KMS-11 (cell line): ENCODE measurements around the gene REXO1.

Experiments used
- H2AFZ ChIP-seq: fragments of 200-600 bp; sonication (generic); 2 replicates; pipeline ENCODE4 v1.6.1; 2016; ENCODE audit warnings: antibody characterized with exemption, mixed run types, low read depth
- H3K27ac ChIP-seq: fragments of 200-600 bp; sonication (generic); 2 replicates; pipeline ENCODE4 v1.6.1; 2016; ENCODE audit warnings: mild to moderate bottlenecking, mixed run types
- H3K27me3 ChIP-seq: fragments of 200-600 bp; sonication (generic); 2 replicates; pipeline ENCODE4 v1.6.1; 2017; ENCODE audit warnings: mild to moderate bottlenecking, low read depth, mixed run types, moderate library complexity; ENCODE audit not compliant: insufficient read depth
- H3K36me3 ChIP-seq: fragments of 200-600 bp; sonication (generic); 2 replicates; pipeline ENCODE4 v1.6.1; 2017; ENCODE audit warnings: mild to moderate bottlenecking, mixed run types; ENCODE audit not compliant: insufficient read depth
- H3K4me1 ChIP-seq: fragments of 200-600 bp; sonication (generic); 2 replicates; pipeline ENCODE4 v1.6.1; 2016; ENCODE audit warnings: mild to moderate bottlenecking, low read depth, mixed run types; ENCODE audit not compliant: poor library complexity, severe bottlenecking
- H3K4me2 ChIP-seq: fragments of 200-600 bp; sonication (generic); 2 replicates; pipeline ENCODE4 v1.7.0; 2016; ENCODE audit warnings: mild to moderate bottlenecking, mixed run types
- H3K4me3 ChIP-seq: fragments of 200-600 bp; sonication (generic); IDR thresholded peaks from 2 replicates; pipeline ENCODE4 v1.6.1; 2017; ENCODE audit warnings: low read depth, low read length, mixed read lengths; ENCODE audit not compliant: insufficient read depth
- H3K79me2 ChIP-seq: fragments of 200-600 bp; sonication (generic); 2 replicates; pipeline ENCODE4 v1.6.1; 2016; ENCODE audit warnings: low read depth, mixed run types; ENCODE audit not compliant: insufficient read depth
- H3K9ac ChIP-seq: fragments of 200-600 bp; sonication (generic); 2 replicates; pipeline ENCODE4 v1.6.1; 2016; ENCODE audit warnings: mild to moderate bottlenecking, mixed run types
- H4K20me1 ChIP-seq: fragments of 200-600 bp; sonication (generic); 2 replicates; pipeline ENCODE4 v1.6.1; 2016; ENCODE audit warnings: mild to moderate bottlenecking, mixed run types; ENCODE audit not compliant: insufficient read depth
- CTCF ChIP-seq: fragments of 200-600 bp; sonication (generic); conservative IDR thresholded peaks from 2 replicates; pipeline ENCODE4 v1.6.1; 2017; ENCODE audit warnings: low read depth, mild to moderate bottlenecking, antibody characterized with exemption, low read length, moderate library complexity, mixed read lengths

Gene REXO1

GRCh38 chr19:1854542-1855039 is 6.3 kb upstream of the REXO1 start:
- H3K4me3 ChIP-seq = no peak overlapping the region
- peaks cover 38% of the 10 kb centered on the region for H3K4me1 ChIP-seq
- H3K9ac ChIP-seq = no peak overlapping the region
- peaks cover 35% of the 10 kb centered on the region for H3K79me2 ChIP-seq
- no peak overlapping the region for H2AFZ ChIP-seq
- H3K36me3 ChIP-seq = no peaks in the 10 kb centered on the region
- no peaks in the 10 kb centered on the region for H3K27me3 ChIP-seq
- peak overlapping the region; percentile 77 for H3K4me2 ChIP-seq
- TF ChIP-seq CTCF = no peak
- H4K20me1 ChIP-seq = no peaks in the 10 kb centered on the region
- H3K27ac ChIP-seq = no peak overlapping the region; the same call in 1 of the 2 replicates

GRCh38 chr19:1854039-1854541 is 5.8 kb upstream of the REXO1 start:
- H3K27me3 ChIP-seq = no peaks in the 10 kb centered on the region
- peaks cover 30% of the 10 kb centered on the region for H3K79me2 ChIP-seq
- peaks cover 39% of the 10 kb centered on the region for H3K4me1 ChIP-seq
- no peak overlapping the region for H3K27ac ChIP-seq
- H3K4me2 ChIP-seq = no peak overlapping the region
- H3K9ac ChIP-seq = no peak overlapping the region
- no peaks in the 10 kb centered on the region for H3K36me3 ChIP-seq
- TF ChIP-seq CTCF = no peak
- no peak overlapping the region for H3K4me3 ChIP-seq
- H2AFZ ChIP-seq = no peak overlapping the region
- H4K20me1 ChIP-seq = 0 out of 2 replicates have a peak, but pooled peaks cover 2% of the 10 kb centered on the region

DNA sequence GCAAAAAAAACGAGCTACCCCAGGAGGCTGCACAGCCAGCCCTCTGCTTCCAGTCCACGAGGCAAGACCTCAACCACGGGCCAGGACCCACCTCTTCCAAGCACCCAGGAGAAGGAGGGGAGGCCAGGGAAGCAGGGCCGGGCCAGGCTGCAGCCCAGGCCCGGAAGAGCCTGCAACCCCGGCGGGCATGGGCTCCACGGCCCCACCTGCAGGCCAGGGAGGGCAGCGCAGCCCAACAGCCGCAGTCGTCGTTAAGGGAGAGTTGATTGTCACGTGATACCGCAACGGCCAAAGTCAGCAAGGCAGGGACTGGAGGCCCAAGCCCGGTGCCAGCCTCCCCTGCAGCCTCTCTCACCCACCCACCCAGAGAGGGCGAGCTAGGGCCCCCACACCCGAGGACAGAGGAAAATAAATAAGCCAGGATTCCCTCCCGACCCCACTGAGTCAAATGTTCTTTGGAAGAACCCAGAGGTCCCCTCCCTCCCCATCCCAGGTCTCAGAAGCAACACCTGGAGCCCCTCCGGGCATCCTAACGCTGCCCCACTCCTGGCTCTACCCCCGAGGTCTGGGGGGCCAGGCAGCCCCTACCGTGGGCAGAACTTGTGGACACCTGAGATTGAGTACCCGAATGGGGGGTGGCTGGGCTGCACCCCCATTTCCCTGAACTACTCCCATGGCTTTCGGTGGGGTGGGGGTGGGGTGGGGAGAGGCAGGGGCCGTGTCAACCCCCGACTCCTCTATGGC is 5.2 kb upstream of the REXO1 start:
- Histone ChIP-seq H3K9ac (peak overlapping the region; percentile 30; the same call in 1 of the 2 replicates), H3K27ac (peak overlapping the region; percentile 55), H3K36me3 (no peaks in the 10 kb centered on the region), H3K4me1 (peaks cover 43% of the 10 kb centered on the region), H3K27me3 (no peaks in the 10 kb centered on the region), H4K20me1 (0 out of 2 replicates have a peak, but pooled peaks cover 5% of the 10 kb centered on the region), H3K79me2 (peaks cover 25% of the 10 kb centered on the region), H2AFZ (no peak overlapping the region), H3K4me3 (no peak overlapping the region), H3K4me2 (peak overlapping the region; percentile 59; the same call in 1 of the 2 replicates)
- TF ChIP-seq CTCF = peak; percentile 83

DNA sequence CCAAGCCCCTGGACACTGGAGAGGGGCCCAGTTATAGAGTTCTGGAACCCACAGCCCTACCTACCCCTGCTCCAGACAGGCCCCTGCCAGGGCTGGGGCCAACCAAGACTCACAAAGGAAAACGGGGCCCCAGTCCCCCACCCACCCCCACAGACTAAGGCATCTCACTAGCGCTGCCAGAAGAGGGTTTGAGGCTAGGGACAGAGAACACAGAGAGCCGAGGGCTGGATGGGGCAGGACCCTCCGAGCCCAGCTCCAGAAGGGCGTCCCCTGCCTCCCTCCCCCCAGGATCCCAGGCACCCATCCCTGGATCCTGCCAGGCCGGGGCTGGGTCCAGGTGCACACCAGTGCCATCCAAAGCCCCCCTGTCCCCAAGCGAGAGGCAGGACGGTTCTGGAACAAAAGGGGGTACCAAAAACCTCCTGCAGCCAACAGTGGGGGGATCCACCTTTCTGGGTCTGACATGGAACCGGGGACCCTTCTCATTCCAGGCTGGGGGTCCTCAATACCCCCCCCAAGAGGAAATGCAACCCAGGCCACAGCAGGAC is 4.4 kb upstream of the REXO1 start:
- H3K4me1 ChIP-seq = peaks cover 43% of the 10 kb centered on the region
- H2AFZ ChIP-seq = no peak overlapping the region
- no peak overlapping the region for H3K27ac ChIP-seq
- no peaks in the 10 kb centered on the region for H3K36me3 ChIP-seq
- peak overlapping the region; percentile 29; the same call in 1 of the 2 replicates for H3K4me2 ChIP-seq
- 0 out of 2 replicates have a peak, but pooled peaks cover 5% of the 10 kb centered on the region for H4K20me1 ChIP-seq
- H3K9ac ChIP-seq = no peak overlapping the region
- no peak overlapping the region for H3K4me3 ChIP-seq
- no peaks in the 10 kb centered on the region for H3K27me3 ChIP-seq
- no peak for TF ChIP-seq CTCF
- H3K79me2 ChIP-seq = peaks cover 29% of the 10 kb centered on the region
